K562 (cell line): Measurements from ENCODE around the gene MAPRE2. TPM values are rescaled to one million over a fixed set of nuclear protein-coding genes. Genes with fewer than 3 reads are reported as not detected.

Source experiments
- ARID2 ChIP-seq: fragments of 450-650 bp; IDR thresholded peaks from 2 replicates; pipeline ENCODE4 v1.6.1; 2017; ENCODE audit warnings: antibody characterized with exemption, mild to moderate bottlenecking
- CXXC5 ChIP-seq: fragments of 250-450 bp; sonication (Bioruptor Pico); IDR thresholded peaks from 2 replicates; pipeline ENCODE4 v1.8.0; 2022; ENCODE audit warnings: inconsistent platforms, mild to moderate bottlenecking, moderate library complexity
- EP400 ChIP-seq: fragments of 450-650 bp; IDR thresholded peaks from 2 replicates; pipeline ENCODE4 v1.6.1; 2017; ENCODE audit warnings: antibody characterized with exemption, mild to moderate bottlenecking, moderate library complexity
- ETS2 ChIP-seq: IDR thresholded peaks from 2 replicates; pipeline ENCODE4 v1.6.1; 2016; ENCODE audit warnings: borderline replicate concordance, missing genetic modification characterization, mild to moderate bottlenecking, moderate library complexity, missing compliant biosample characterization; ENCODE audit not compliant: poor library complexity, severe bottlenecking
- FOXK2 ChIP-seq, 2 experiments: fragments of 450-650 bp; IDR thresholded peaks in 1 of 2; conservative IDR thresholded peaks in 1 of 2; 2 replicates each; pipeline ENCODE4 v1.6.1; 2016; ENCODE audit warnings: low read depth in 2 of 2, mild to moderate bottlenecking in 1 of 2
- ILF3 ChIP-seq: fragments of 450-650 bp; IDR thresholded peaks from 2 replicates; pipeline ENCODE4 v1.6.1; 2018; ENCODE audit warnings: antibody characterized with exemption, mild to moderate bottlenecking, moderate library complexity, borderline replicate concordance
- KLF1 ChIP-seq: fragments of 450-650 bp; IDR thresholded peaks from 2 replicates; pipeline ENCODE4 v1.6.1; 2016; ENCODE audit warnings: missing genetic modification characterization, missing compliant biosample characterization
- L3MBTL2 ChIP-seq: fragments of 450-650 bp; IDR thresholded peaks from 2 replicates; pipeline ENCODE4 v1.6.1; 2016; ENCODE audit warnings: mild to moderate bottlenecking, moderate library complexity
- MBD2 ChIP-seq: sonication (generic); IDR thresholded peaks from 2 replicates; pipeline ENCODE4 v1.6.1; 2016; ENCODE audit warnings: low read depth, borderline replicate concordance
- MEIS2 ChIP-seq: fragments of 450-650 bp; IDR thresholded peaks from 2 replicates; pipeline ENCODE4 v1.6.1; 2014; ENCODE audit warnings: mild to moderate bottlenecking; ENCODE audit not compliant: partially characterized antibody
- NCOR1 ChIP-seq: fragments of 450-650 bp; IDR thresholded peaks from 2 replicates; pipeline ENCODE4 v1.6.1; 2016; ENCODE audit warnings: mild to moderate bottlenecking, moderate library complexity
- NFRKB ChIP-seq: fragments of 450-650 bp; IDR thresholded peaks from 2 replicates; pipeline ENCODE4 v1.6.1; 2016; ENCODE audit warnings: low read depth
- PHF8 ChIP-seq: fragments of 200-600 bp; sonication (generic); IDR thresholded peaks from 2 replicates; pipeline ENCODE4 v1.6.1; 2012; ENCODE audit warnings: mixed run types, mild to moderate bottlenecking, inconsistent platforms, low read length, moderate library complexity, borderline replicate concordance
- POLR2AphosphoS2 ChIP-seq: IDR thresholded peaks from 2 replicates; pipeline ENCODE4 v1.6.1; 2012; ENCODE audit warnings: low read length, improper control_type of control experiment
- PPARD ChIP-seq: fragments of 250-450 bp; sonication (Bioruptor Pico); IDR thresholded peaks from 2 replicates; pipeline ENCODE4 v1.8.0; 2022; ENCODE audit warnings: inconsistent platforms, mild to moderate bottlenecking, moderate library complexity
- RBBP5 ChIP-seq: fragments of 200-600 bp; sonication (generic); IDR thresholded peaks from 2 replicates; pipeline ENCODE4 v1.6.1; 2012; ENCODE audit warnings: borderline replicate concordance, mild to moderate bottlenecking, low read length, control low read depth, inconsistent platforms; ENCODE audit not compliant: insufficient read depth, poor library complexity, severe bottlenecking
- SRSF3 ChIP-seq: fragments of 200-400 bp; formaldehyde crosslinking; IDR thresholded peaks from 2 replicates; pipeline ENCODE4 v1.6.1; 2016; ENCODE audit warnings: mild to moderate bottlenecking, low read length, moderate library complexity; ENCODE audit not compliant: insufficient read depth
- XRCC5 ChIP-seq: fragments of 200-400 bp; formaldehyde crosslinking; IDR thresholded peaks from 2 replicates; pipeline ENCODE4 v1.6.1; 2017; ENCODE audit warnings: low read depth, mild to moderate bottlenecking, low read length
- ZFX ChIP-seq: sonication (generic); formaldehyde crosslinking; IDR thresholded peaks from 2 replicates; pipeline ENCODE4 v1.8.0; 2022; ENCODE audit warnings: mild to moderate bottlenecking, missing genetic modification reagents, moderate library complexity
- ZNF175 ChIP-seq: fragments of 200-800 bp; sonication (Bioruptor generic); IDR thresholded peaks from 2 replicates; pipeline ENCODE4 v1.6.1; 2016; ENCODE audit warnings: low read depth, mild to moderate bottlenecking, missing genetic modification characterization, missing compliant biosample characterization
- ZNF766 ChIP-seq: fragments of 200-800 bp; sonication (Bioruptor generic); conservative IDR thresholded peaks from 2 replicates; pipeline ENCODE4 v1.6.1; 2016; ENCODE audit warnings: missing genetic modification characterization, missing compliant biosample characterization
- ZSCAN29 ChIP-seq: fragments of 450-650 bp; IDR thresholded peaks from 2 replicates; pipeline ENCODE4 v1.6.1; 2017
- polyA plus RNA-seq, 8 experiments: library from polyadenylated mRNA; depleted of rRNA in 4 of 8; stranded (reverse) in 5 of 8; unstranded in 3 of 8; fragments of >200 nt; fragmentation: Nextera tagmentation in 2 of 8; fragmentation: Illumina TruSeq in 1 of 8; extraction: Ambion mirVana in 2 of 8; extraction: Trizol in 1 of 8; gene quantifications; 2 replicates each; pipeline versions ENCODE4 v1.2.1 to v1.2.3, GENCODE V29; 2011 to 2014; ENCODE audit warnings: inconsistent platforms in 1 of 8, missing spikeins in 1 of 8
- total RNA-seq, 7 experiments: library from RNA; depleted of rRNA in 6 of 7; stranded (reverse); fragments of >200 nt in 6 of 7; fragmentation: Illumina TruSeq in 2 of 7; extraction: Trizol in 2 of 7; gene quantifications; 2 replicates each; pipeline versions ENCODE4 v1.2.1 to v1.2.3, GENCODE V29; 2011 to 2021; ENCODE audit warnings: low replicate concordance in 1 of 7
- TF ChIP-seq, protein P1 (sequence below): sonication (generic); formaldehyde crosslinking; IDR thresholded peaks from 2 replicates; pipeline ENCODE4 v1.8.0; 2022; ENCODE audit warnings: mild to moderate bottlenecking, missing genetic modification reagents

The MAPRE2 gene
- total and polyA plus RNA-seq, 9 of the 15 experiments (the other 6 are each of a cell fraction or from before 2014, with no cell fraction given): 32.3 to 70.7 (median 40.7) TPM

DNA sequence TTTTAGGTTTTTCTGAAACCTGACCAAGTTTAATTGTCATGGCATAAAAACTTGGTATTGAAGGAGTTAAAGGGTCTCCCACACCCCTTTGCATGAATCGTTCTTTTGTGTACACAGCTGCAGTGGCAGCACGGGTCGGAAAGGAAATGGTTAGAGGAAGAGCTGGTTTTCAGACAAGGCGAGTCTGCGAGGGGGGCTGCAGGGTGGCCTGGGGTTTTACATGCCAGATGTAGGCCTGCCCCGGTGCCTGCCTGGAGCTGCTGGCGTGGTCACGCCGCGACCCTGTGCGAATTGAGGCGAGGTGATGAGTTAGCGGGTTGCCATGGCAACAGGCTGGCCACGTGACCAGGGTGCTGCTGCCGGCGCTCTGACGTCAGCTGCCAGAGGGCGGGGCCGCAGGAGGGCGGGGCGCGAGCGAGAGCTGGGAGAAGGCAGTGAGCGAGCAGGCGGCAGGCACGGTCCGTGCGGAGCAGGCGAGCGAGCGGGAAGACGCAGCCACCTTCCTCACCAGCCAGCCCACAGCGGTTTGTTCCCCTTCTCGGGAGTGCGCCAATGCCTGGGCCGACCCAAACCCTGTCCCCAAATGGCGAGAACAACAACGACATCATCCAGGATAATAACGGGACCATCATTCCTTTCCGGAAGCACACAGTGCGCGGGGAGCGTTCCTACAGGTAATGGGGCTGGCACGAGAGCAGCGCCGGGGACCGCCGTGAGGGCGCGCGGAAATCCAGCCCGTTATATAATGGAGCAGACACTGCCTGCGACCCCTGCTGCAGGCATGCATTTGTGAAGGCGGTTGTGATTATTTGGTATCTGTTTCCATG, at the start of gene MAPRE2 (continued):
- no peak for TF ChIP-seq NCOR1
- TF ChIP-seq ETS2 (tag): no peak
- TF ChIP-seq ZFX (CRISPR knock-in tag): peak; percentile 92
- no peak for TF ChIP-seq ARID2
- peak; percentile 62 for TF ChIP-seq MBD2
- peak; percentile 88; the same call in 1 of the 2 replicates for TF ChIP-seq PHF8
- 0 out of 2 replicates have a peak, but pooled peaks have one; percentile 64 for TF ChIP-seq NFRKB
- peak; percentile 73 for TF ChIP-seq MEIS2
- TF ChIP-seq SRSF3: no peak
- TF ChIP-seq ZSCAN29: no peak
- no peak for TF ChIP-seq PPARD (CRISPR knock-in tag)
- TF ChIP-seq POLR2AphosphoS2: no peak; the same call in 1 of the 2 replicates
- TF ChIP-seq XRCC5: 0 out of 2 replicates have a peak, but pooled peaks have one; percentile 27
- peak; percentile 63 to 69; a peak in 3 of 4 replicates for TF ChIP-seq FOXK2 (conservative IDR thresholded peaks at IDR 0.05 in 1 of 2, IDR thresholded peaks at IDR 0.05 in 1 of 2; ENCODE audit: low read depth in 2 of 2)
- no peak for TF ChIP-seq ILF3
- peak; percentile 90 for TF ChIP-seq RBBP5
- TF ChIP-seq ZNF766: peak; percentile 38
- TF ChIP-seq CXXC5 (CRISPR knock-in tag): peak; percentile 95
- peak; percentile 75 for TF ChIP-seq EP400
- TF ChIP-seq, protein P1, sequence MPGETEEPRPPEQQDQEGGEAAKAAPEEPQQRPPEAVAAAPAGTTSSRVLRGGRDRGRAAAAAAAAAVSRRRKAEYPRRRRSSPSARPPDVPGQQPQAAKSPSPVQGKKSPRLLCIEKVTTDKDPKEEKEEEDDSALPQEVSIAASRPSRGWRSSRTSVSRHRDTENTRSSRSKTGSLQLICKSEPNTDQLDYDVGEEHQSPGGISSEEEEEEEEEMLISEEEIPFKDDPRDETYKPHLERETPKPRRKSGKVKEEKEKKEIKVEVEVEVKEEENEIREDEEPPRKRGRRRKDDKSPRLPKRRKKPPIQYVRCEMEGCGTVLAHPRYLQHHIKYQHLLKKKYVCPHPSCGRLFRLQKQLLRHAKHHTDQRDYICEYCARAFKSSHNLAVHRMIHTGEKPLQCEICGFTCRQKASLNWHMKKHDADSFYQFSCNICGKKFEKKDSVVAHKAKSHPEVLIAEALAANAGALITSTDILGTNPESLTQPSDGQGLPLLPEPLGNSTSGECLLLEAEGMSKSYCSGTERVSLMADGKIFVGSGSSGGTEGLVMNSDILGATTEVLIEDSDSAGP: 0 out of 2 replicates have a peak, but pooled peaks have one; percentile 61
- peak; percentile 92 for TF ChIP-seq L3MBTL2
- TF ChIP-seq KLF1 (tag): peak; percentile 62; the same call in 1 of the 2 replicates
- peak; percentile 76 for TF ChIP-seq ZNF175 (CRISPR knock-in tag)
